Measurements from ENCODE around the gene UTP15. TPM values are rescaled to one million over a fixed set of nuclear protein-coding genes. Genes with fewer than 3 reads are reported as not detected.

Gene UTP15
- total and polyA plus RNA-seq, 10 of the 15 experiments (the other 5 are each of a cell fraction or from before 2014, with no cell fraction given), result 22.5 to 39.4 (median 29.6) TPM

DNA sequence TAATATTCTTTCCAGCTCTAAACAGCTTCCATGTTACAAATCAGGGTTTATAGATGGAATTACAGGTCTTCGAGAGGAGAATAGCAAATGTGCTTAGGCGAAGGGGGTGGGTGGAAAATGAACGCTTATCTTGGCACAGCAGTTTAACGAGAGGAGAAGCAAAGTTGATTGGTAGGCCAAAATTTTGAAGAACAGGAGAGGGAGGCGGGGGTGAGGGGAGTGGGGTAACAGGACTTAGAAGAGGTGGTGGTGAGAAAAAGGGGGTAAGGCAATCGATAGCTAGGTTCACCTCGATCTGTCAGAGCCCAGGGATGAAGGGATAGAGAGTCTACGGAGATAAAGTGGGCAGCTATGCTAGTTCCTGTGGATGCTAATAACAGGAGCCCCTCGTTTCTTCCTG lies 868 bp upstream of the UTP15 start (continued):
- TF ChIP-seq, protein P1, sequence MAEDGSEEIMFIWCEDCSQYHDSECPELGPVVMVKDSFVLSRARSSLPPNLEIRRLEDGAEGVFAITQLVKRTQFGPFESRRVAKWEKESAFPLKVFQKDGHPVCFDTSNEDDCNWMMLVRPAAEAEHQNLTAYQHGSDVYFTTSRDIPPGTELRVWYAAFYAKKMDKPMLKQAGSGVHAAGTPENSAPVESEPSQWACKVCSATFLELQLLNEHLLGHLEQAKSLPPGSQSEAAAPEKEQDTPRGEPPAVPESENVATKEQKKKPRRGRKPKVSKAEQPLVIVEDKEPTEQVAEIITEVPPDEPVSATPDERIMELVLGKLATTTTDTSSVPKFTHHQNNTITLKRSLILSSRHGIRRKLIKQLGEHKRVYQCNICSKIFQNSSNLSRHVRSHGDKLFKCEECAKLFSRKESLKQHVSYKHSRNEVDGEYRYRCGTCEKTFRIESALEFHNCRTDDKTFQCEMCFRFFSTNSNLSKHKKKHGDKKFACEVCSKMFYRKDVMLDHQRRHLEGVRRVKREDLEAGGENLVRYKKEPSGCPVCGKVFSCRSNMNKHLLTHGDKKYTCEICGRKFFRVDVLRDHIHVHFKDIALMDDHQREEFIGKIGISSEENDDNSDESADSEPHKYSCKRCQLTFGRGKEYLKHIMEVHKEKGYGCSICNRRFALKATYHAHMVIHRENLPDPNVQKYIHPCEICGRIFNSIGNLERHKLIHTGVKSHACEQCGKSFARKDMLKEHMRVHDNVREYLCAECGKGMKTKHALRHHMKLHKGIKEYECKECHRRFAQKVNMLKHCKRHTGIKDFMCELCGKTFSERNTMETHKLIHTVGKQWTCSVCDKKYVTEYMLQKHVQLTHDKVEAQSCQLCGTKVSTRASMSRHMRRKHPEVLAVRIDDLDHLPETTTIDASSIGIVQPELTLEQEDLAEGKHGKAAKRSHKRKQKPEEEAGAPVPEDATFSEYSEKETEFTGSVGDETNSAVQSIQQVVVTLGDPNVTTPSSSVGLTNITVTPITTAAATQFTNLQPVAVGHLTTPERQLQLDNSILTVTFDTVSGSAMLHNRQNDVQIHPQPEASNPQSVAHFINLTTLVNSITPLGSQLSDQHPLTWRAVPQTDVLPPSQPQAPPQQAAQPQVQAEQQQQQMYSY (CRISPR knock-in tag; IDR thresholded peaks at IDR 0.05), result no peak
- no peak for TF ChIP-seq TCF3 (IDR thresholded peaks at IDR 0.05; ENCODE audit: borderline replicate concordance, insufficient read depth, low read depth, low read length)
- TF ChIP-seq, protein P2, sequence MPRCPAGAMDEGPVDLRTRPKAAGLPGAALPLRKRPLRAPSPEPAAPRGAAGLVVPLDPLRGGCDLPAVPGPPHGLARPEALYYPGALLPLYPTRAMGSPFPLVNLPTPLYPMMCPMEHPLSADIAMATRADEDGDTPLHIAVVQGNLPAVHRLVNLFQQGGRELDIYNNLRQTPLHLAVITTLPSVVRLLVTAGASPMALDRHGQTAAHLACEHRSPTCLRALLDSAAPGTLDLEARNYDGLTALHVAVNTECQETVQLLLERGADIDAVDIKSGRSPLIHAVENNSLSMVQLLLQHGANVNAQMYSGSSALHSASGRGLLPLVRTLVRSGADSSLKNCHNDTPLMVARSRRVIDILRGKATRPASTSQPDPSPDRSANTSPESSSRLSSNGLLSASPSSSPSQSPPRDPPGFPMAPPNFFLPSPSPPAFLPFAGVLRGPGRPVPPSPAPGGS (IDR thresholded peaks at IDR 0.05; ENCODE audit: borderline replicate concordance, insufficient read depth, low read depth, low read length, poor library complexity, severe bottlenecking), result no peak
- TF ChIP-seq, protein P3, sequence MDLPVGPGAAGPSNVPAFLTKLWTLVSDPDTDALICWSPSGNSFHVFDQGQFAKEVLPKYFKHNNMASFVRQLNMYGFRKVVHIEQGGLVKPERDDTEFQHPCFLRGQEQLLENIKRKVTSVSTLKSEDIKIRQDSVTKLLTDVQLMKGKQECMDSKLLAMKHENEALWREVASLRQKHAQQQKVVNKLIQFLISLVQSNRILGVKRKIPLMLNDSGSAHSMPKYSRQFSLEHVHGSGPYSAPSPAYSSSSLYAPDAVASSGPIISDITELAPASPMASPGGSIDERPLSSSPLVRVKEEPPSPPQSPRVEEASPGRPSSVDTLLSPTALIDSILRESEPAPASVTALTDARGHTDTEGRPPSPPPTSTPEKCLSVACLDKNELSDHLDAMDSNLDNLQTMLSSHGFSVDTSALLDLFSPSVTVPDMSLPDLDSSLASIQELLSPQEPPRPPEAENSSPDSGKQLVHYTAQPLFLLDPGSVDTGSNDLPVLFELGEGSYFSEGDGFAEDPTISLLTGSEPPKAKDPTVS (IDR thresholded peaks at IDR 0.05; ENCODE audit: low read depth, low read length), result no peak
- TF ChIP-seq SREBF2 (IDR thresholded peaks at IDR 0.05; ENCODE audit: low read length), result no peak
- no peak for TF ChIP-seq ZNF24 (IDR thresholded peaks at IDR 0.05)
- TF ChIP-seq HDAC6 (IDR thresholded peaks at IDR 0.05; ENCODE audit: unreplicated experiment), result no peak
- no peak for TF ChIP-seq TAF1 (IDR thresholded peaks at IDR 0.05; ENCODE audit: borderline replicate concordance, low read depth, low read length)

Data from GM12878 (cell line).